Measurements from ENCODE around the gene METTL15. TPM values are rescaled to one million over a fixed set of nuclear protein-coding genes. Genes with fewer than 3 reads are reported as not detected.
"Not testable (repeated sequence)": the region's sequence is repeated elsewhere in the genome, so short reads cannot be mapped to it uniquely, and the experiment has no call there.

The METTL15 gene
- total RNA-seq, 5 donors from 2014 or later (not counting 1 experiment from before 2014, with no cell fraction given) = 7.6 to 12.1 (median 10.6) TPM

DNA sequence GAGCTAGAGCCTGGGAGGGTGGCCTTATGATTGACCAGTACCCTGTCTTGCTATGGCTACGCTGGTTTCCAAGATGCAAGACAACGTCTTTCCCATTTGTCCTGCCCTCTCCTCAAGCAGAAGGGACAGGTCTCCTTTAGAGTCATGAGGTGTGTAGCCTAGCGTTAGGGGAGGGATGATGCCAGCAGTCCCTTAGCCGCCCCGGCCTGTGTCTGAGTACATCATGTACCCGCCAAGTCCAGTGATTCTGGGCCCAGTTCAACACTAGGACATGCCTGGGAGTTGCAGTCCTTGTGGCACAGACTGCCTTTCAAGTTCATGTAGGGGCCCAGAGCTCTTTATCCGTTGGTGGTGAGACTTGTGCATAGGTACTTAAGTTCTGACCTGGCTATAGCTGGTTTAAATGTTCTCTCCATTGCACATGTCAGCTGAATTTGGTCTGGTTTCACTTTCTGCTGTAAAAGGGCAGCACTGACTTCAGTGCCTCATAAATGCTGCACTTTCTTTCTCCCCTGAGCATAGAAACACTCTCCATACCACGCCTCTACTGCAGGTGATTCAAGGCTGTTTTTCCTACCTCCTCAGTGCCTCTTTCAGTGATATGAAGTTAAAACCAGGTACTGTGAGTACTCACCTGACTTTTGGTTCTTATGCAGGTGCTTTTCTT lies 151.1 kb downstream of the METTL15 start:
- H3K4me1 Mint-ChIP-seq = peaks cover 0 to 1% (median 0%) of the 10 kb centered on the region in 3 donors
- ChIA-PET POLR2A (no interaction called here), CTCF (no interaction called here)
- no peaks in the 10 kb centered on the region for H3K36me3 ChIP-seq (ENCODE audit: control insufficient read depth in 2 of 2, extremely low read depth in 1 of 2, insufficient read depth in 1 of 2, low read length in 1 of 2)
- H3K27me3 ChIP-seq (replicated peaks in 1 of 2; ENCODE audit: control insufficient read depth in 2 of 2, extremely low read depth in 1 of 2, insufficient read depth in 2 of 2, low read length in 1 of 2) = no peaks in the 10 kb centered on the region
- no peak overlapping the region for H3K4me3 Mint-ChIP-seq
- DNase-seq (no peak), ATAC-seq (replicated peaks in 1 of 4) (no peak)
- H3K36me3 Mint-ChIP-seq = peaks cover 67% of the 10 kb centered on the region
- H3K27ac ChIP-seq (ENCODE audit: low read length) = no peak overlapping the region
- H3K27me3 Mint-ChIP-seq = no peaks in the 10 kb centered on the region
- H3K27ac Mint-ChIP-seq = no peak overlapping the region
- no peak overlapping the region for H3K4me3 ChIP-seq (ENCODE audit: control insufficient read depth in 1 of 2, extremely low read depth in 1 of 2, low read length in 1 of 2)
- H3K9me3 ChIP-seq = no peaks in the 10 kb centered on the region
- 73% methylated on average over 5 of the region's 8 CpGs for WGBS (ENCODE audit: insufficient coverage)
- H3K9me3 Mint-ChIP-seq = peaks cover under 1 to 20% (median 8%) of the 10 kb centered on the region in 3 donors
- no peaks in the 10 kb centered on the region for H3K4me1 ChIP-seq (ENCODE audit: control insufficient read depth in 1 of 2, extremely low read depth in 1 of 2, insufficient read depth in 2 of 2, low read length in 2 of 2)

DNA sequence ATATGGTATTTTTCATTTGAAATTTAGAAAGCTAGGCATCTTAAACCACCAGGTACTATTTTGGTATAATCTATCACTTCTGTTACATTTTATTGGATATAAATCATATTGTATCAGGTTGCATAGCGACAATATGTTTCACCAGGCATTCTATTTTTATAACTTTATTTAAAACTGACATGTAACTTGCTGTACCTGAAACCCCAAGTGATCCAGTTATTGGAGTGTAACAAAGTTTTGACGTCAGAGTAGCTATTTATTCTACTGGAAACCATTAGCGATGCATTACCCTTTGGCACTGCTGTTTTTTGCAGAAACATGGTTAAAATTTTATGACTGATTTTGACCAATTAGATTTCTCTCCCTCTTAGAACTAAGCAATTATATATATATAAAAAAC lies 160.7 kb downstream of the METTL15 start:
- WGBS (ENCODE audit: insufficient coverage) = no CpG with 5 or more reads among the region's 3 CpGs

GRCh38 chr11:28269586-28269985 lies 161.4 kb downstream of the METTL15 start:
- H3K4me3 Mint-ChIP-seq = no peak overlapping the region
- ATAC-seq (replicated peaks in 1 of 4) = no peak
- H3K36me3 Mint-ChIP-seq = peaks cover 40% of the 10 kb centered on the region
- Histone ChIP-seq H3K27ac (ENCODE audit: low read length) (no peak overlapping the region), H3K36me3 (ENCODE audit: control insufficient read depth in 2 of 2, extremely low read depth in 1 of 2, insufficient read depth in 1 of 2, low read length in 1 of 2) (no peaks in the 10 kb centered on the region), H3K4me1 (ENCODE audit: control insufficient read depth in 1 of 2, extremely low read depth in 1 of 2, insufficient read depth in 2 of 2, low read length in 2 of 2) (no peaks in the 10 kb centered on the region), H3K27me3 (replicated peaks in 1 of 2; ENCODE audit: control insufficient read depth in 2 of 2, extremely low read depth in 1 of 2, insufficient read depth in 2 of 2, low read length in 1 of 2) (no peaks in the 10 kb centered on the region), H3K9me3 (no peaks in the 10 kb centered on the region), H3K4me3 (ENCODE audit: control insufficient read depth in 1 of 2, extremely low read depth in 1 of 2, low read length in 1 of 2) (no peak overlapping the region)
- H3K4me1 Mint-ChIP-seq = no peaks in the 10 kb centered on the region
- POLR2A ChIA-PET = interaction anchor here in 1 of 2 donors (0.7 kb wide), 1 partner anchor 67 kb away, joined by 3 read pairs; no protein-coding TSS in a partner anchor
- CTCF ChIA-PET = no interaction called here
- DNase-seq = no peak
- no peak overlapping the region for H3K27ac Mint-ChIP-seq
- WGBS (ENCODE audit: insufficient coverage) = no CpG with 5 or more reads among the region's 1 CpG
- no peaks in the 10 kb centered on the region for H3K27me3 Mint-ChIP-seq
- peaks cover 15 to 20% (median 15%) of the 10 kb centered on the region in 3 donors for H3K9me3 Mint-ChIP-seq

More for the DNA sequence above, 160.7 kb downstream of the METTL15 start:
- H3K9me3 Mint-ChIP-seq = peaks cover 15 to 20% (median 15%) of the 10 kb centered on the region in 3 donors
- no peak for ATAC-seq (replicated peaks in 1 of 4)
- H3K4me3 ChIP-seq (ENCODE audit: control insufficient read depth in 1 of 2, extremely low read depth in 1 of 2, low read length in 1 of 2) = no peak overlapping the region
- no peak overlapping the region for H3K4me3 Mint-ChIP-seq
- H3K27ac Mint-ChIP-seq = no peak overlapping the region
- no peaks in the 10 kb centered on the region for H3K27me3 ChIP-seq (replicated peaks in 1 of 2; ENCODE audit: control insufficient read depth in 2 of 2, extremely low read depth in 1 of 2, insufficient read depth in 2 of 2, low read length in 1 of 2)
- no peaks in the 10 kb centered on the region for H3K4me1 Mint-ChIP-seq
- H3K9me3 ChIP-seq = no peaks in the 10 kb centered on the region
- peaks cover 47% of the 10 kb centered on the region for H3K36me3 Mint-ChIP-seq
- H3K4me1 ChIP-seq (ENCODE audit: control insufficient read depth in 1 of 2, extremely low read depth in 1 of 2, insufficient read depth in 2 of 2, low read length in 2 of 2) = no peaks in the 10 kb centered on the region
- no peaks in the 10 kb centered on the region for H3K36me3 ChIP-seq (ENCODE audit: control insufficient read depth in 2 of 2, extremely low read depth in 1 of 2, insufficient read depth in 1 of 2, low read length in 1 of 2)
- CTCF ChIA-PET = no interaction called here
- H3K27me3 Mint-ChIP-seq = no peaks in the 10 kb centered on the region
- no peak overlapping the region for H3K27ac ChIP-seq (ENCODE audit: low read length)
- DNase-seq = no peak
- POLR2A ChIA-PET = no interaction called here

DNA sequence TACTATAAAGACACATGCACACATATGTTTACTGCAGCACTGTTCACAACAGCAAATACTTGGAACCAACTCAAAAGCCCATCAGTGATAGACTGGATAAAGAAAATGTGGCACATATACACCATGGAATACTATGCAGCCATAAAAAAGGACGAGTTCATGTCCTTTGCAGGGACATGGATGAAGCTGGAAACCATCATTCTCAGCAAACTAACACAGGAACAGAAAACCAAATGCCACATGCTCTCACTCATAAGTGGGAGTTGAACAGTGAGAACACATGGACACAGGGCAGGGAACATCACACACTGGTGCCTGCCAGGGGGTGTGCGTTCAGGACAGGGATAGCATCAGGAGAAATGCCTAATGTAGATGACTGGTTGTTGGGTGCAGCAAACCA lies 164.1 kb downstream of the METTL15 start:
- H3K9me3 ChIP-seq; CTCF ChIA-PET; ATAC-seq (replicated peaks in 1 of 4); H3K36me3 ChIP-seq (ENCODE audit: control insufficient read depth in 2 of 2, extremely low read depth in 1 of 2, insufficient read depth in 1 of 2, low read length in 1 of 2); H3K27me3 ChIP-seq (replicated peaks in 1 of 2; ENCODE audit: control insufficient read depth in 2 of 2, extremely low read depth in 1 of 2, insufficient read depth in 2 of 2, low read length in 1 of 2); DNase-seq; H3K4me3 ChIP-seq (ENCODE audit: control insufficient read depth in 1 of 2, extremely low read depth in 1 of 2, low read length in 1 of 2); H3K4me3 Mint-ChIP-seq; H3K4me1 ChIP-seq (ENCODE audit: control insufficient read depth in 1 of 2, extremely low read depth in 1 of 2, insufficient read depth in 2 of 2, low read length in 2 of 2); H3K4me1 Mint-ChIP-seq; H3K27ac Mint-ChIP-seq; H3K27ac ChIP-seq (ENCODE audit: low read length); H3K27me3 Mint-ChIP-seq: not testable (repeated sequence)
- Mint-ChIP-seq H3K36me3 (peaks cover 25% of the 10 kb centered on the region), H3K9me3 (peaks cover 2 to 11% (median 3%) of the 10 kb centered on the region in 3 donors)
- POLR2A ChIA-PET = interaction anchor here in 1 of 2 donors (1.0 kb wide), 1 partner anchor 57 kb away, joined by 3 read pairs; no protein-coding TSS in a partner anchor
- WGBS (ENCODE audit: insufficient coverage) = no CpG with 5 or more reads among the region's 2 CpGs

DNA sequence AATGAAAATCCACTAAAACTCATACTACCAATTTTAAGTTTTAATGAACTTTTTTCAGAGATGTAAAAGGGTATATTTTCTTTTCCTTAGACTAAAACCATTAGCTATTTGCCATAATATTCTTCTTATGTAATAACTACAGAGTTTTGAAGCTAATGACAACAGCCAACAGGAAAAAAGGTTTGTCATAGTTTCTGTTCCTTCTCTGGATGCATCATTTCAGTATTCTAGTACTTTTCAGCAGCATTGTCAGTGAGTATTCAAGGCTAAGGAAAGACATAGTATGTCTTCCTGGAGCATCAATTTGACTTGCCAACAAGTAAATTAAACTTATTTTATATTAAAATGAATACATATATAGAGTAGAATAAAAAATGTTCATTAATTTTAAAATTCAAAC lies 166.0 kb downstream of the METTL15 start:
- Mint-ChIP-seq H3K4me3 (no peak overlapping the region), H3K27me3 (no peaks in the 10 kb centered on the region), H3K36me3 (peaks cover 28% of the 10 kb centered on the region), H3K27ac (no peak overlapping the region), H3K4me1 (peaks cover 0 to 4% (median 0%) of the 10 kb centered on the region in 3 donors), H3K9me3 (peaks cover 0 to 9% (median 2%) of the 10 kb centered on the region in 3 donors)
- Histone ChIP-seq H3K27me3 (replicated peaks in 1 of 2; ENCODE audit: control insufficient read depth in 2 of 2, extremely low read depth in 1 of 2, insufficient read depth in 2 of 2, low read length in 1 of 2) (no peaks in the 10 kb centered on the region), H3K4me1 (ENCODE audit: control insufficient read depth in 1 of 2, extremely low read depth in 1 of 2, insufficient read depth in 2 of 2, low read length in 2 of 2) (no peaks in the 10 kb centered on the region), H3K9me3 (no peaks in the 10 kb centered on the region), H3K36me3 (ENCODE audit: control insufficient read depth in 2 of 2, extremely low read depth in 1 of 2, insufficient read depth in 1 of 2, low read length in 1 of 2) (peaks cover 0 to 2% of the 10 kb centered on the region in 2 donors), H3K27ac (ENCODE audit: low read length) (no peak overlapping the region), H3K4me3 (ENCODE audit: control insufficient read depth in 1 of 2, extremely low read depth in 1 of 2, low read length in 1 of 2) (no peak overlapping the region)
- POLR2A ChIA-PET = no interaction called here
- CTCF ChIA-PET = no interaction called here
- no peak for DNase-seq
- no peak for ATAC-seq (replicated peaks in 1 of 4)

DNA sequence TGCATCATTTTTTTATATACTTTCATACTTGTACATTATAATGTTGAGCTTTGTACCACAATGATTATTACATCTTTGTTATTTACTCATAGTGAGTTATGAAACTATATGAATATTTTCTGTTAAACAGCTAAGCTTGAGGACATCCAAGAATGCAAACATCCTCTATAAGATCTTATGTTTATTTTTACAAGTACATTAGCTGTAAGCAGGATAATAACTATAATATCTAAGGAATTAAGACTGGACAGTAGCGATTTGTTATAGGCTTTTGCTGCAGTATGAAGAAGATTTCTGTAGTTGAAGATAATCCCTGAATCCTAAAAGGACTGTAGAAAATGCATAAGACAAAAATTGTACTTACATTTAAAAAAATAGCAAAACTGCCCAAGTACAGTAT lies 176.0 kb downstream of the METTL15 start:
- H3K36me3 Mint-ChIP-seq = peaks cover 34% of the 10 kb centered on the region
- H3K9me3 ChIP-seq = no peaks in the 10 kb centered on the region
- peaks cover 0 to 7% (median 5%) of the 10 kb centered on the region in 3 donors for H3K9me3 Mint-ChIP-seq
- CTCF ChIA-PET = no interaction called here
- peaks cover 3 to 15% (median 5%) of the 10 kb centered on the region in 3 donors for H3K4me1 Mint-ChIP-seq
- H3K4me3 Mint-ChIP-seq = no peak overlapping the region
- POLR2A ChIA-PET = no interaction called here
- H3K27ac ChIP-seq (ENCODE audit: low read length) = no peak overlapping the region
- DNase-seq = no peak
- no peaks in the 10 kb centered on the region for H3K4me1 ChIP-seq (ENCODE audit: control insufficient read depth in 1 of 2, extremely low read depth in 1 of 2, insufficient read depth in 2 of 2, low read length in 2 of 2)
- H3K27me3 ChIP-seq (replicated peaks in 1 of 2; ENCODE audit: control insufficient read depth in 2 of 2, extremely low read depth in 1 of 2, insufficient read depth in 2 of 2, low read length in 1 of 2) = no peaks in the 10 kb centered on the region
- H3K4me3 ChIP-seq (ENCODE audit: control insufficient read depth in 1 of 2, extremely low read depth in 1 of 2, low read length in 1 of 2) = no peak overlapping the region
- H3K27ac Mint-ChIP-seq = no peak overlapping the region
- no CpG with 5 or more reads among the region's 1 CpG for WGBS (ENCODE audit: insufficient coverage)
- no peak for ATAC-seq (replicated peaks in 1 of 4)
- no peaks in the 10 kb centered on the region for H3K27me3 Mint-ChIP-seq
- H3K36me3 ChIP-seq (ENCODE audit: control insufficient read depth in 2 of 2, extremely low read depth in 1 of 2, insufficient read depth in 1 of 2, low read length in 1 of 2) = no peaks in the 10 kb centered on the region

Data from T-cell (primary cell).